OCI-LY7 (cell line): ENCODE results near the gene SH2B2. TPM values are rescaled to one million over a fixed set of nuclear protein-coding genes. Genes with fewer than 3 reads are reported as not detected.

Experiments used
- BruUV-seq: library from RNA; stranded (reverse); fragments of 400-500 nt; replicated peaks from 2 replicates; lab custom pipeline; 2021; lab: Mats Ljungman, UMichigan
- CTCF ChIA-PET: fragments of 300-600 bp; sonication (Branson Sonifier 250); formaldehyde crosslinking; loops from one replicate; lab custom pipeline; 2022; ENCODE audit warnings: antibody characterized with exemption; ENCODE audit not compliant: unreplicated experiment; lab: Charles Lee
- POLR2A ChIA-PET: fragments of 300-600 bp; sonication (Branson Sonifier 250); formaldehyde crosslinking; loops from one replicate; lab custom pipeline; 2022; ENCODE audit warnings: antibody characterized with exemption; lab: Charles Lee
- DNase-seq: peaks from one replicate; pipeline ENCODE4 v3.0.0-alpha.2; 2015; ENCODE audit warnings: low spot score
- H2AFZ ChIP-seq: fragments of 200-600 bp; sonication (generic), shearing (Covaris generic); 2 replicates; pipeline ENCODE4 v1.6.1; 2014; ENCODE audit warnings: mild to moderate bottlenecking, antibody characterized with exemption, low read length, moderate library complexity
- H3K27ac ChIP-seq: fragments of 200-600 bp; sonication (generic); 2 replicates; pipeline ENCODE4 v1.5.1; 2014; ENCODE audit warnings: mixed run types, low read depth, mild to moderate bottlenecking, moderate library complexity, low read length, inconsistent platforms; ENCODE audit not compliant: poor library complexity, severe bottlenecking
- H3K36me3 ChIP-seq: fragments of 200-600 bp; sonication (generic); 2 replicates; pipeline ENCODE4 v1.6.1; 2014; ENCODE audit warnings: mild to moderate bottlenecking, antibody characterized with exemption, low read length, moderate library complexity, mixed read lengths; ENCODE audit not compliant: insufficient read depth
- H3K4me1 ChIP-seq: fragments of 200-600 bp; sonication (generic); 2 replicates; pipeline ENCODE4 v1.5.1; 2014; ENCODE audit warnings: mild to moderate bottlenecking, low read length; ENCODE audit not compliant: insufficient read depth, poor library complexity, severe bottlenecking
- H3K4me2 ChIP-seq: fragments of 200-600 bp; sonication (generic); 2 replicates; pipeline ENCODE4 v1.6.1; 2014; ENCODE audit warnings: mild to moderate bottlenecking, low read length
- H3K4me3 ChIP-seq: fragments of 200-600 bp; sonication (generic); 2 replicates; pipeline ENCODE4 v1.5.1; 2014; ENCODE audit warnings: mild to moderate bottlenecking, low read depth, low read length; ENCODE audit not compliant: poor library complexity, severe bottlenecking
- H3K79me2 ChIP-seq: fragments of 200-600 bp; sonication (generic); 2 replicates; pipeline ENCODE4 v1.6.1; 2016; ENCODE audit warnings: low read depth, mild to moderate bottlenecking, low read length, moderate library complexity, mixed read lengths; ENCODE audit not compliant: insufficient read depth
- H3K9me2 ChIP-seq: fragments of 200-600 bp; sonication (generic); 2 replicates; pipeline ENCODE4 v1.6.1; 2016; ENCODE audit warnings: mild to moderate bottlenecking, low read length, mixed read lengths; ENCODE audit not compliant: insufficient read depth
- H3K9me3 ChIP-seq: fragments of 200-600 bp; sonication (generic); 2 replicates; pipeline ENCODE4 v1.6.1; 2014; ENCODE audit warnings: mild to moderate bottlenecking, mixed run types, low read length, mixed read lengths
- H4K20me1 ChIP-seq: fragments of 200-600 bp; sonication (generic); 2 replicates; pipeline ENCODE4 v1.6.1; 2014; ENCODE audit warnings: mild to moderate bottlenecking, antibody characterized with exemption, low read length, moderate library complexity, mixed read lengths; ENCODE audit not compliant: insufficient read depth
- EZH2phosphoT487 ChIP-seq: fragments of 200-600 bp; sonication (generic); IDR thresholded peaks from 2 replicates; pipeline ENCODE4 v1.6.1; 2018; ENCODE audit warnings: low read depth, borderline replicate concordance, mild to moderate bottlenecking, mixed run types, antibody characterized with exemption, low read length, moderate library complexity, mixed read lengths
- intact Hi-C: fragments of 100-400 bp; cut with micrococcal nuclease; formaldehyde crosslinking; loops from one replicate; pipeline ENCODE4 v1.10.0; 2022; ENCODE audit not compliant: unreplicated experiment
- total RNA-seq, 2 experiments: library from RNA; depleted of rRNA in 1 of 2; stranded (reverse); fragments of >200 nt in 1 of 2; shearing (Covaris generic) in 1 of 2; gene quantifications; 2 replicates each; pipeline ENCODE4 v1.2.3, GENCODE V29; 2014 to 2022
- TF ChIP-seq, protein P1 (sequence below): fragments of 200-600 bp; sonication (generic); conservative IDR thresholded peaks from 2 replicates; pipeline ENCODE4 v1.5.1; 2014; ENCODE audit warnings: mild to moderate bottlenecking, antibody characterized with exemption, low read length, moderate library complexity, mixed read lengths

Gene SH2B2
- total RNA-seq, 2 experiments from 2014 or later, result 42.0 to 131 TPM

DNA sequence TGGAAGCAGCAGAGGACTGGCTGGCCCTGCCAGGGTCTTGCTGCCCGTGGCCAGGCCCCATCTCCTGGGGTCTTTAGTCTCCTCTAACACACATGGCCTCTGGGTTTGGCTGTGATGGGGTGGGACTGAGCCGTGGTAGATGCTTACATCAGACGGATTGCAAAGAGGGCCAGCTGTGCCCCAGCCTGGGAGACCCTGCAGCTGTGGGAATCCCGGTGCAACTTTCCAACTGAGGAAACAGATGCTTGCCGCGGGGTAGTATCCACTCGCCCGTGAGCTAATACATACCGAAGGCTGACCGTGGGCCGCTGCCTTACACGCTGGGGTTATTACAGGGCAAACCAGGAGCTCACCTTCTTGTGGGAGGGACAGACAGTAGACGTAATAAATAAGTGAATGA is 24.1 kb upstream of the SH2B2 start:
- no peak for DNase-seq
- Histone ChIP-seq H3K4me1 (no peaks in the 10 kb centered on the region), H3K4me3 (no peak overlapping the region), H3K9me2 (no peaks in the 10 kb centered on the region), H4K20me1 (no peaks in the 10 kb centered on the region), H3K36me3 (0 out of 2 replicates have a peak, but pooled peaks cover 7% of the 10 kb centered on the region), H2AFZ (no peak overlapping the region), H3K9me3 (no peaks in the 10 kb centered on the region), H3K79me2 (no peaks in the 10 kb centered on the region), H3K27ac (no peak overlapping the region), H3K4me2 (no peak overlapping the region)
- TF ChIP-seq, protein P1, sequence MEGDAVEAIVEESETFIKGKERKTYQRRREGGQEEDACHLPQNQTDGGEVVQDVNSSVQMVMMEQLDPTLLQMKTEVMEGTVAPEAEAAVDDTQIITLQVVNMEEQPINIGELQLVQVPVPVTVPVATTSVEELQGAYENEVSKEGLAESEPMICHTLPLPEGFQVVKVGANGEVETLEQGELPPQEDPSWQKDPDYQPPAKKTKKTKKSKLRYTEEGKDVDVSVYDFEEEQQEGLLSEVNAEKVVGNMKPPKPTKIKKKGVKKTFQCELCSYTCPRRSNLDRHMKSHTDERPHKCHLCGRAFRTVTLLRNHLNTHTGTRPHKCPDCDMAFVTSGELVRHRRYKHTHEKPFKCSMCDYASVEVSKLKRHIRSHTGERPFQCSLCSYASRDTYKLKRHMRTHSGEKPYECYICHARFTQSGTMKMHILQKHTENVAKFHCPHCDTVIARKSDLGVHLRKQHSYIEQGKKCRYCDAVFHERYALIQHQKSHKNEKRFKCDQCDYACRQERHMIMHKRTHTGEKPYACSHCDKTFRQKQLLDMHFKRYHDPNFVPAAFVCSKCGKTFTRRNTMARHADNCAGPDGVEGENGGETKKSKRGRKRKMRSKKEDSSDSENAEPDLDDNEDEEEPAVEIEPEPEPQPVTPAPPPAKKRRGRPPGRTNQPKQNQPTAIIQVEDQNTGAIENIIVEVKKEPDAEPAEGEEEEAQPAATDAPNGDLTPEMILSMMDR, result no peak
- no peak for TF ChIP-seq EZH2phosphoT487
- POLR2A ChIA-PET, result interaction anchor here (0.7 kb wide), 1 partner anchor 527 kb away, joined by 6 read pairs; no protein-coding TSS in a partner anchor
- CTCF ChIA-PET, result interaction anchor here (0.6 kb wide), 1 partner anchor 720 kb away, joined by 3 read pairs; no protein-coding TSS in a partner anchor
- no TSS peak for BruUV-seq
- intact Hi-C loops, result no loop called here

DNA sequence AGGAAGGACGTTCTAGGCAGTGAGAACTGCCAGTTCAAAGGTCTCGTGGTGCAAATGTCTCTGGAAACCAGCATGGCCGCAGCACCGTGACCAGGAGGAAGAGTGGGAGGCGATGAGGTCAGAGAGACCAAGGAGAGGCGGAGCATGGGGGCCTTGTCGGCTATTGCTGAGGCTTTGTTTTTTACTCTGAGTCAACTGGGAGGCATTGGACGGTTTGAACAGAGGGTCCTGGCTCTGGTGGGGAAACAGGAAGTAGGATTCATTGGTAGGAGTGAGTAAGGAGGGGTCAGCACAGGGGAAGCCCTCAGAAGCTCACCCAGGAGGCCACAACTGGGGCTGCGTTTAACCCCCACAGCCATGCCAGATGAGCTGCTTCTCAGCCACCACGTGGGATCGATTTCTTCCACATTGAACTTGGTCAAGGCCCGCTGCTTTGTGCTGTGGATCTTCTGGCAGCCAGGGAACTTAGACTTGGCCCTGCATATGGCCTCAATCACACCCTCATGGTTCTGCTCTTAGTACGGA is 22.2 kb upstream of the SH2B2 start:
- no peak for TF ChIP-seq EZH2phosphoT487
- TF ChIP-seq, protein P1, result no peak
- Histone ChIP-seq H3K4me2 (no peak overlapping the region), H4K20me1 (no peaks in the 10 kb centered on the region), H3K4me1 (no peaks in the 10 kb centered on the region), H3K9me2 (no peaks in the 10 kb centered on the region), H3K79me2 (no peaks in the 10 kb centered on the region), H3K4me3 (no peak overlapping the region), H3K27ac (no peak overlapping the region), H3K36me3 (no peaks in the 10 kb centered on the region), H3K9me3 (no peaks in the 10 kb centered on the region), H2AFZ (no peak overlapping the region)
- ChIA-PET CTCF (no interaction called here), POLR2A (interaction anchor here (0.6 kb wide), 2 partner anchors 20 to 33 kb away, joined by 3 to 4 read pairs; no protein-coding TSS in a partner anchor)
- no peak for DNase-seq
- BruUV-seq, result no TSS peak
- intact Hi-C loops, result no loop called here

DNA sequence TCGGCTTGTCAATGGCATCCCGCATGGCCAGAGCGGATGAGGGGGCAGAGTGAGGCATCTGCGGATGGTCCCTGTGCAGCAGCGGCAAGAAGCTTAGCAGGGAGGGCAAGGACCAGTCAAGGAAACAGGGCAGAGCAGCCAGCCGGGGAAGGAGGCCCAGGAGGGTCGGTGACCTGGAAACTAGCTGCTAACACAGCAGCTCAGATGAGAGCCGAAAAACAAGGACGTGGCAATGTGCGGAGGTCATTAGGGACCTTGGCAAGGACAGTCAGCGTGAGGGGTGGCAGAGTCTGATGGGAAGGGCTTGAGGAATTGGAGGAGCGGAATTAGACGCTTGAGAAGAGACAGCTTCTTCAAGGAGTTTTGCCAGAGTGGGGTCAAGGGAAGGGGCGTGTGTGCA is 20.1 kb upstream of the SH2B2 start:
- intact Hi-C loops, result no loop called here
- Histone ChIP-seq H3K4me1 (no peaks in the 10 kb centered on the region), H3K36me3 (no peaks in the 10 kb centered on the region), H3K27ac (no peak overlapping the region), H3K79me2 (no peaks in the 10 kb centered on the region), H4K20me1 (no peaks in the 10 kb centered on the region), H2AFZ (no peak overlapping the region), H3K9me2 (no peaks in the 10 kb centered on the region), H3K9me3 (no peaks in the 10 kb centered on the region), H3K4me2 (no peak overlapping the region), H3K4me3 (no peak overlapping the region)
- ChIA-PET POLR2A (interaction anchor here (0.7 kb wide), 1 partner anchor 125 kb away, joined by 4 read pairs; no protein-coding TSS in a partner anchor), CTCF (no interaction called here)
- DNase-seq, result no peak
- TF ChIP-seq, protein P1, result no peak
- no peak for TF ChIP-seq EZH2phosphoT487
- BruUV-seq, result no TSS peak
